H1 (cell line): Measurements from ENCODE around the gene TMEM229B. TPM values are rescaled to one million over a fixed set of nuclear protein-coding genes. Genes with fewer than 3 reads are reported as not detected.

ENCODE experiments used
- CTCF ChIA-PET: fragments of 300-600 bp; sonication (Branson Sonifier 250); formaldehyde crosslinking; loops from one replicate; lab custom pipeline; 2021; ENCODE audit not compliant: partially characterized antibody; lab: Charles Lee
- POLR2A ChIA-PET: fragments of 300-600 bp; sonication (Branson Sonifier 250); formaldehyde crosslinking; loops from one replicate; lab custom pipeline; 2021; ENCODE audit warnings: inconsistent platforms; ENCODE audit not compliant: partially characterized antibody; lab: Charles Lee
- DNase-seq, 2 experiments: peaks; one replicate each; pipeline versions ENCODE4 v3.0.0 to v3.0.0-alpha.2; 2010 to 2022; ENCODE audit warnings: low spot score in 2 of 2, low read depth in 1 of 2, mixed read lengths in 1 of 2
- FAIRE-seq: peaks from 2 replicates; lab custom pipeline; 2011; peaks lifted over from hg19 to GRCh38; lab: Jason Lieb, UNC
- H2AFZ ChIP-seq: 2 replicates; pipeline ENCODE4 v1.8.1; 2012; ENCODE audit warnings: low read length, inconsistent platforms
- H2AK5ac ChIP-seq: 2 replicates; pipeline ENCODE4 v1.6.1; 2013; ENCODE audit warnings: low read depth, low read length
- H2BK120ac ChIP-seq: replicated peaks from 2 replicates; pipeline ENCODE3; 2013; ENCODE audit warnings: low read depth, low read length, inconsistent platforms
- H2BK12ac ChIP-seq: 2 replicates; pipeline ENCODE4 v1.6.1; 2013; ENCODE audit warnings: low read depth, low read length
- H2BK15ac ChIP-seq: 2 replicates; pipeline ENCODE4 v1.6.1; 2013; ENCODE audit warnings: low read length
- H2BK20ac ChIP-seq: 2 replicates; pipeline ENCODE4 v1.6.1; 2013; ENCODE audit warnings: low read length
- H2BK5ac ChIP-seq: 2 replicates; pipeline ENCODE4 v1.6.1; 2013; ENCODE audit warnings: low read depth, low read length
- H3K14ac ChIP-seq: 2 replicates; pipeline ENCODE4 v1.6.1; 2013; ENCODE audit warnings: inconsistent platforms; ENCODE audit not compliant: insufficient read length
- H3K18ac ChIP-seq: 2 replicates; pipeline ENCODE4 v1.6.1; 2013; ENCODE audit warnings: low read length; ENCODE audit errors: extremely low read depth
- H3K23ac ChIP-seq: 2 replicates; pipeline ENCODE4 v1.6.1; 2013; ENCODE audit warnings: inconsistent platforms; ENCODE audit not compliant: insufficient read length
- H3K23me2 ChIP-seq: 2 replicates; pipeline ENCODE4 v1.6.1; 2013; ENCODE audit warnings: low read depth, low read length
- H3K27ac ChIP-seq: 2 replicates; pipeline ENCODE4 v1.6.1; 2011; ENCODE audit warnings: low read depth, low read length, inconsistent platforms
- H3K27me3 ChIP-seq, 4 experiments: replicated peaks in 1 of 4; 1 replicate in 1 of 4; 2 replicates in 3 of 4; pipeline versions ENCODE4 v1.6.1 to v1.8.1; 2011 to 2013; ENCODE audit warnings: low read length in 3 of 4, mild to moderate bottlenecking in 3 of 4, inconsistent platforms in 2 of 4, mixed read lengths in 2 of 4, moderate library complexity in 1 of 4; ENCODE audit not compliant: control insufficient read depth in 3 of 4, insufficient read depth in 3 of 4; ENCODE audit errors: extremely low read depth in 1 of 4
- H3K36me3 ChIP-seq, 4 experiments: 2 replicates each; pipeline versions ENCODE4 v1.6.1 to v1.8.1; 2011 to 2013; ENCODE audit warnings: mild to moderate bottlenecking in 4 of 4, low read length in 3 of 4, moderate library complexity in 2 of 4, control low read depth in 1 of 4, inconsistent platforms in 1 of 4; ENCODE audit not compliant: insufficient read depth in 4 of 4, control insufficient read depth in 2 of 4
- H3K4ac ChIP-seq: replicated peaks from 2 replicates; pipeline ENCODE3; 2013; ENCODE audit warnings: low read length, low read depth, mixed read lengths, inconsistent platforms; ENCODE audit not compliant: insufficient read length
- H3K4me1 ChIP-seq, 4 experiments: replicated peaks in 1 of 4; 1 replicate in 1 of 4; 2 replicates in 3 of 4; pipeline versions ENCODE4 v1.6.1 to v1.8.1; 2011 to 2013; ENCODE audit warnings: low read length in 3 of 4, inconsistent platforms in 2 of 4, mixed read lengths in 1 of 4; ENCODE audit not compliant: insufficient read depth in 4 of 4, control insufficient read depth in 3 of 4
- H3K4me2 ChIP-seq, 2 experiments: 2 replicates each; pipeline versions ENCODE4 v1.6.1 to v1.8.1; 2011 to 2013; ENCODE audit warnings: low read depth in 2 of 2, low read length in 2 of 2, control low read depth in 1 of 2, inconsistent platforms in 1 of 2, mild to moderate bottlenecking in 1 of 2; ENCODE audit not compliant: insufficient read depth in 1 of 2
- H3K4me3 ChIP-seq, 4 experiments: fragments of 200-600, 300-600 bp in 1 of 4; sonication (generic), shearing (Covaris generic), sonication (Bioruptor Twin) in 1 of 4; 2 replicates each; pipeline versions ENCODE4 v1.5.1 to v1.8.1; 2011 to 2016; ENCODE audit warnings: low read length in 4 of 4, low read depth in 3 of 4, control low read depth in 2 of 4, inconsistent platforms in 2 of 4, mild to moderate bottlenecking in 2 of 4, mixed read lengths in 1 of 4, moderate library complexity in 1 of 4; ENCODE audit not compliant: insufficient read depth in 2 of 4; ENCODE audit errors: extremely low read depth in 1 of 4
- H3K56ac ChIP-seq: replicated peaks from 2 replicates; pipeline ENCODE3; 2013; ENCODE audit warnings: low read depth, mild to moderate bottlenecking, mixed read lengths, low read length, inconsistent platforms; ENCODE audit not compliant: insufficient read length
- H3K79me1 ChIP-seq: 2 replicates; pipeline ENCODE4 v1.6.1; 2013; ENCODE audit warnings: low read depth, low read length, control low read depth
- H3K79me2 ChIP-seq, 2 experiments: 2 replicates each; pipeline versions ENCODE4 v1.6.1 to v1.8.1; 2012 to 2013; ENCODE audit warnings: low read length in 2 of 2, mild to moderate bottlenecking in 2 of 2, inconsistent platforms in 1 of 2; ENCODE audit not compliant: insufficient read depth in 2 of 2, control insufficient read depth in 1 of 2
- H3K9ac ChIP-seq, 4 experiments: replicated peaks in 1 of 4; 1 replicate in 1 of 4; 2 replicates in 3 of 4; pipeline versions ENCODE4 v1.6.1 to v1.8.1; 2011 to 2013; ENCODE audit warnings: low read depth in 3 of 4, low read length in 3 of 4, control low read depth in 2 of 4, mild to moderate bottlenecking in 2 of 4, moderate library complexity in 2 of 4, inconsistent platforms in 1 of 4; ENCODE audit errors: extremely low read depth in 1 of 4
- H3K9me3 ChIP-seq, 2 experiments: 2 replicates each; pipeline versions ENCODE4 v1.6.1 to v1.8.1; 2012 to 2013; ENCODE audit warnings: mild to moderate bottlenecking in 2 of 2, moderate library complexity in 2 of 2, control low read depth in 1 of 2, inconsistent platforms in 1 of 2, low read depth in 1 of 2, low read length in 1 of 2, mixed read lengths in 1 of 2; ENCODE audit not compliant: insufficient read depth in 2 of 2
- H4K20me1 ChIP-seq, 2 experiments: replicated peaks in 1 of 2; 2 replicates each; pipeline versions ENCODE3 to v1.8.1; 2011 to 2013; ENCODE audit warnings: inconsistent platforms in 2 of 2, low read length in 2 of 2, mild to moderate bottlenecking in 1 of 2; ENCODE audit not compliant: insufficient read depth in 2 of 2, control insufficient read depth in 1 of 2
- H4K5ac ChIP-seq: 2 replicates; pipeline ENCODE4 v1.6.1; 2013; ENCODE audit warnings: low read length, low read depth, mixed read lengths, inconsistent platforms; ENCODE audit not compliant: insufficient read length
- H4K8ac ChIP-seq: 2 replicates; pipeline ENCODE4 v1.8.0; 2013; ENCODE audit warnings: mild to moderate bottlenecking, moderate library complexity, low read length, inconsistent platforms; ENCODE audit not compliant: insufficient read depth; ENCODE audit errors: extremely low read depth
- H4K91ac ChIP-seq: replicated peaks from 2 replicates; pipeline ENCODE3; 2013; ENCODE audit warnings: low read length, mixed read lengths, inconsistent platforms; ENCODE audit not compliant: insufficient read length
- CREB1 ChIP-seq: IDR thresholded peaks from 2 replicates; pipeline ENCODE4 v1.6.1; 2012; ENCODE audit warnings: inconsistent platforms
- KDM1A ChIP-seq: fragments of 200-600, 300-600 bp; sonication (generic); IDR thresholded peaks from 2 replicates; pipeline ENCODE4 v1.7.1; 2016; ENCODE audit warnings: mild to moderate bottlenecking, low read length, borderline replicate concordance
- POLR2AphosphoS5 ChIP-seq: IDR thresholded peaks from 2 replicates; pipeline ENCODE4 v1.6.1; 2011; ENCODE audit warnings: low read depth, low read length
- RBBP5 ChIP-seq: IDR thresholded peaks from 2 replicates; pipeline ENCODE4 v1.7.1; 2012; ENCODE audit warnings: low read depth, mild to moderate bottlenecking, inconsistent platforms, low read length, moderate library complexity, borderline replicate concordance
- WGBS, 2 experiments: shearing (Covaris generic) in 1 of 2; methylation state at CpG; one replicate each; pipeline versions ENCODE4 v1.1.6 to v1.1.7; 2013 to 2015; ENCODE audit warnings: low lambda C conversion rate in 2 of 2, mixed read lengths in 2 of 2, inconsistent platforms in 1 of 2, low coverage in 1 of 2, missing lambda C conversion rate in 1 of 2; ENCODE audit not compliant: insufficient replicate concordance in 2 of 2, insufficient coverage in 1 of 2, insufficient read length in 1 of 2; ENCODE audit errors: extremely low coverage in 1 of 2, missing lambda C conversion rate in 1 of 2; 5-methylcytosine and 5-hydroxymethylcytosine counted together
- polyA plus RNA-seq, 7 experiments: library from polyadenylated mRNA; depleted of rRNA in 3 of 7; stranded (reverse) in 5 of 7; unstranded in 2 of 7; fragments of >200 nt in 5 of 7; fragments of 200-250 nt in 2 of 7; gene quantifications; 1 replicate in 5 of 7; 2 replicates in 1 of 7; 4 replicates in 1 of 7; pipeline versions ENCODE4 v1.2.1 to v1.2.3, GENCODE V29; 2011 to 2013; ENCODE audit warnings: missing spikeins in 2 of 7, mixed read lengths in 2 of 7
- total RNA-seq: library from RNA; stranded (reverse); fragmentation: NEBNext Ultra II Directional; extraction: Animal tissue kit (Norgen Biotek cat#: 25700); gene quantifications from 2 replicates; pipeline ENCODE4 v1.2.1, GENCODE V29; 2021

The TMEM229B gene
- total and polyA plus RNA-seq, 2 of the 8 experiments (the other 6 are each of a cell fraction or from before 2014, with no cell fraction given), result 0.73 to 0.85 TPM

- H2BK20ac ChIP-seq, result no peak overlapping the region
- H3K18ac ChIP-seq, result no peak overlapping the region
- H3K4ac ChIP-seq, result no peak overlapping the region
- POLR2A ChIA-PET, result no interaction called here
- FAIRE-seq, result no peak
- no peak overlapping the region for H3K9ac ChIP-seq
- no peak overlapping the region for H2AFZ ChIP-seq
- H3K4me2 ChIP-seq, result no peak overlapping the region
- H3K79me1 ChIP-seq, result no peaks in the 10 kb centered on the region
- CTCF ChIA-PET, result interaction anchor here (0.7 to 5.2 kb wide), 2 partner anchors 7 to 9 kb away, joined by 3 to 41 read pairs; no protein-coding TSS in a partner anchor
- H2BK15ac ChIP-seq, result no peak overlapping the region
- 88% methylated on average over 1 of the region's 1 CpG; no CpG with 5 or more reads in 1 of the 2 experiments for WGBS, 2 experiments
- H2BK12ac ChIP-seq, result no peak overlapping the region
- no peak for DNase-seq
- no peaks in the 10 kb centered on the region for H3K27me3 ChIP-seq
- H3K4me1 ChIP-seq, result no peaks in the 10 kb centered on the region; a peak in 1 of 7 replicates
- no peak overlapping the region for H3K27ac ChIP-seq
- no peak overlapping the region for H3K14ac ChIP-seq
- no peak overlapping the region for H3K56ac ChIP-seq
- no peak overlapping the region for H4K5ac ChIP-seq
- no peak overlapping the region for H4K91ac ChIP-seq
- H3K4me3 ChIP-seq, result no peak overlapping the region
- H4K20me1 ChIP-seq, result no peaks in the 10 kb centered on the region
- H2BK5ac ChIP-seq, result no peak overlapping the region
- no peak overlapping the region for H4K8ac ChIP-seq
- no peaks in the 10 kb centered on the region for H3K36me3 ChIP-seq
- no peaks in the 10 kb centered on the region for H3K79me2 ChIP-seq
- H3K23ac ChIP-seq, result no peak overlapping the region
- no peak overlapping the region for H2AK5ac ChIP-seq
- no peaks in the 10 kb centered on the region for H3K9me3 ChIP-seq
- TF ChIP-seq POLR2AphosphoS5, result no peak
- TF ChIP-seq KDM1A, result no peak
- no peak for TF ChIP-seq RBBP5
- no peak for TF ChIP-seq CREB1
- TF ChIP-seq, all 59 proteins: peak for 0
- Histone ChIP-seq H3K23me2 (no peaks in the 10 kb centered on the region), H2BK120ac (no peak overlapping the region)
Measured at GRCh38 chr14:67474366-67474765, 14.2 kb downstream of the TMEM229B start.
